ENCODE measurements around the gene ARSB. TPM values are rescaled to one million over a fixed set of nuclear protein-coding genes. Genes with fewer than 3 reads are reported as not detected.

The ARSB gene
- total RNA-seq, 1 experiment from 2014 or later, result 18.1 TPM

- ChIA-PET POLR2A (no interaction called here), CTCF (no interaction called here)
- Histone ChIP-seq H3K4me3 (ENCODE audit: low read depth in 2 of 2, low read length in 2 of 2) (no peak overlapping the region), H3K27me3 (ENCODE audit: control insufficient read depth, insufficient read depth, low read length) (peaks cover 4% of the 10 kb centered on the region; the same call in 1 of the 2 replicates), H3K27ac (ENCODE audit: low read length) (no peak overlapping the region), H3K9me3 (ENCODE audit: control insufficient read depth, insufficient read depth, low read depth, low read length) (no peaks in the 10 kb centered on the region), H3K36me3 (ENCODE audit: control insufficient read depth, insufficient read depth, low read length) (no peaks in the 10 kb centered on the region), H3K4me1 (ENCODE audit: control insufficient read depth, insufficient read depth, low read length) (no peaks in the 10 kb centered on the region)
- in situ Hi-C loops (cut with HindIII; ENCODE audit: low pct_unique_long_range_greater_than_20kb, low sequenced_read_pairs), result no loop called here
- intact Hi-C loops (cut with micrococcal nuclease; ENCODE audit: unreplicated experiment), result no loop called here
- no peak for ATAC-seq
- DNase-seq (ENCODE audit: low read depth, low spot score), result no peak
- TF ChIP-seq POLR2AphosphoS5 (IDR thresholded peaks at IDR 0.05; ENCODE audit: low read depth, low read length) (no peak), SIN3A (IDR thresholded peaks at IDR 0.05; ENCODE audit: borderline replicate concordance, insufficient read depth, low read depth, low read length) (no peak), CTCF (IDR thresholded peaks at IDR 0.05) (no peak), REST (IDR thresholded peaks at IDR 0.05; ENCODE audit: insufficient read depth in 1 of 2, low read depth in 2 of 2, low read length in 1 of 2) (no peak), TCF7L2 (IDR thresholded peaks at IDR 0.05; ENCODE audit: low read depth, low read length) (no peak)
- BruUV-seq (replicated peaks), result no TSS peak
Measured at GRCh38 chr5:78757269-78758053, 227.6 kb downstream of the ARSB start.

GRCh38 chr5:78756858-78757257 is 228.3 kb downstream of the ARSB start:
- intact Hi-C loops (cut with micrococcal nuclease; ENCODE audit: unreplicated experiment), result no loop called here
- in situ Hi-C loops (cut with HindIII; ENCODE audit: low pct_unique_long_range_greater_than_20kb, low sequenced_read_pairs), result no loop called here
- POLR2A ChIA-PET, result no interaction called here
- H3K9me3 ChIP-seq (ENCODE audit: control insufficient read depth, insufficient read depth, low read depth, low read length), result no peaks in the 10 kb centered on the region
- CTCF ChIA-PET, result no interaction called here
- no peaks in the 10 kb centered on the region for H3K4me1 ChIP-seq (ENCODE audit: control insufficient read depth, insufficient read depth, low read length)
- H3K4me3 ChIP-seq (ENCODE audit: low read depth in 2 of 2, low read length in 2 of 2), result no peak overlapping the region
- H3K27me3 ChIP-seq (ENCODE audit: control insufficient read depth, insufficient read depth, low read length), result peaks cover 4% of the 10 kb centered on the region; the same call in 1 of the 2 replicates
- no peak overlapping the region for H3K27ac ChIP-seq (ENCODE audit: low read length)
- H3K36me3 ChIP-seq (ENCODE audit: control insufficient read depth, insufficient read depth, low read length), result no peaks in the 10 kb centered on the region
- ATAC-seq, result no peak
- no TSS peak for BruUV-seq (replicated peaks)
- DNase-seq (ENCODE audit: low read depth, low spot score), result no peak
- TF ChIP-seq TCF7L2 (IDR thresholded peaks at IDR 0.05; ENCODE audit: low read depth, low read length) (no peak), REST (IDR thresholded peaks at IDR 0.05; ENCODE audit: insufficient read depth in 1 of 2, low read depth in 2 of 2, low read length in 1 of 2) (no peak), POLR2AphosphoS5 (IDR thresholded peaks at IDR 0.05; ENCODE audit: low read depth, low read length) (no peak), CTCF (IDR thresholded peaks at IDR 0.05) (no peak), SIN3A (IDR thresholded peaks at IDR 0.05; ENCODE audit: borderline replicate concordance, insufficient read depth, low read depth, low read length) (no peak)
